Dendritic cell treated with granulocyte-macrophage colony-stimulating factor and Interleukin-4, amounts not matched to agents 40 ng/mL and 50 ng/mL, for 4 days (primary cell): Measurements from ENCODE around the gene CANT1.
"Not testable (repeated sequence)": the region's sequence is repeated elsewhere in the genome, so short reads cannot be mapped to it uniquely, and the experiment has no call there.

ENCODE experiments used
- H3K27ac Mint-ChIP-seq: one replicate; pipeline ENCODE4 v1.8.0; 2022; ENCODE audit warnings: mild to moderate bottlenecking, mixed read lengths
- H3K27me3 Mint-ChIP-seq: one replicate; pipeline ENCODE4 v1.8.0; 2022; ENCODE audit warnings: mild to moderate bottlenecking, mixed read lengths
- H3K36me3 Mint-ChIP-seq: one replicate; pipeline ENCODE4 v1.8.0; 2022; ENCODE audit warnings: low read depth, mixed read lengths
- H3K4me1 Mint-ChIP-seq: one replicate; pipeline ENCODE4 v1.8.0; 2022; ENCODE audit warnings: low read depth, mixed read lengths
- H3K4me3 Mint-ChIP-seq: one replicate; pipeline ENCODE4 v1.8.0; 2022; ENCODE audit warnings: mild to moderate bottlenecking, moderate library complexity, mixed read lengths
- H3K9me3 Mint-ChIP-seq: one replicate; pipeline ENCODE4 v1.8.0; 2022; ENCODE audit warnings: mixed read lengths
- intact Hi-C: fragments of 100-400 bp; cut with micrococcal nuclease; formaldehyde crosslinking; loops from one replicate; pipeline ENCODE4 v1.15.0; 2022

Gene CANT1

GRCh38 chr17:78970834-78971755 is 38.5 kb downstream of the CANT1 start:
- H3K27me3 Mint-ChIP-seq, result peaks cover 9% of the 10 kb centered on the region
- no peaks in the 10 kb centered on the region for H3K9me3 Mint-ChIP-seq
- peaks cover 13% of the 10 kb centered on the region for H3K4me1 Mint-ChIP-seq
- no peaks in the 10 kb centered on the region for H3K36me3 Mint-ChIP-seq
- no peak overlapping the region for H3K4me3 Mint-ChIP-seq
- peak overlapping the region; percentile 23 for H3K27ac Mint-ChIP-seq
- intact Hi-C loops, result loop anchor here (2.0 kb wide), 1 partner anchor 104 kb away; no protein-coding TSS in a partner anchor

- Mint-ChIP-seq H3K9me3 (no peaks in the 10 kb centered on the region), H3K27ac (peak overlapping the region; percentile 31), H3K36me3 (no peaks in the 10 kb centered on the region), H3K4me1 (peaks cover 13% of the 10 kb centered on the region), H3K4me3 (no peak overlapping the region), H3K27me3 (peaks cover 11% of the 10 kb centered on the region)
- intact Hi-C loops, result loop anchor here (2.0 kb wide), 1 partner anchor 103 kb away; no protein-coding TSS in a partner anchor
These were observed 39.7 kb downstream of the CANT1 start for GRCh38 chr17:78969865-78970264.

DNA sequence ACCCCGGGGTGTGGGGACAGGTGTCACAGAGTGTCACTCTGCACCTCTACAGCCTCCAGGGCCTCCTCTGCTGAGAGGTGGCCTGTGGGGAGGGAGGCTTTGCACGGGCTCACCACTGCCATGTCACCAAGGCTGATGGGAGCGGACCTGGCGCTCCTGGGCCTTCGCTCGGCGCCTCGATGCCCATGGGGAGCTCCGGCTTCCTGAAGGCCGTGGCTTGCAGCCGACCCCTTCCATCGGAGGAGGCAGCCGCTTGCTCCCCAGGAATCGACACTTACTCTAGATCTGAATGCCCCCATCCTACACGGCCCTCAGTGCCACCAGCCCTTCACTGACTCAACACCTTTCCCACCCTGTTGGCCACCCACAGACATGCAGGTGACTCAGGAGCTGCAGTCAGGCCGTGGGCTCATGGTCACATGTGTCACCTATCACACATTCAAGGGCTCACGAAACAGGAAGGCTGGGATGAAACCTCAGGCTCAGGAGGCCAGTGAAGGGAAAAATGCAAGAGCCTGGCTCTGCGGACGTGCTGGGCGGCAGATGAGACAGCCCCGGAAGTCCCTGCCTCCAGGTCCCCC is 41.7 kb downstream of the CANT1 start:
- H3K27me3 Mint-ChIP-seq, result peaks cover 11% of the 10 kb centered on the region
- peaks cover 13% of the 10 kb centered on the region for H3K4me1 Mint-ChIP-seq
- H3K9me3 Mint-ChIP-seq, result no peaks in the 10 kb centered on the region
- no peak overlapping the region for H3K27ac Mint-ChIP-seq
- no peaks in the 10 kb centered on the region for H3K36me3 Mint-ChIP-seq
- no peak overlapping the region for H3K4me3 Mint-ChIP-seq
- intact Hi-C loops, result no loop called here

DNA sequence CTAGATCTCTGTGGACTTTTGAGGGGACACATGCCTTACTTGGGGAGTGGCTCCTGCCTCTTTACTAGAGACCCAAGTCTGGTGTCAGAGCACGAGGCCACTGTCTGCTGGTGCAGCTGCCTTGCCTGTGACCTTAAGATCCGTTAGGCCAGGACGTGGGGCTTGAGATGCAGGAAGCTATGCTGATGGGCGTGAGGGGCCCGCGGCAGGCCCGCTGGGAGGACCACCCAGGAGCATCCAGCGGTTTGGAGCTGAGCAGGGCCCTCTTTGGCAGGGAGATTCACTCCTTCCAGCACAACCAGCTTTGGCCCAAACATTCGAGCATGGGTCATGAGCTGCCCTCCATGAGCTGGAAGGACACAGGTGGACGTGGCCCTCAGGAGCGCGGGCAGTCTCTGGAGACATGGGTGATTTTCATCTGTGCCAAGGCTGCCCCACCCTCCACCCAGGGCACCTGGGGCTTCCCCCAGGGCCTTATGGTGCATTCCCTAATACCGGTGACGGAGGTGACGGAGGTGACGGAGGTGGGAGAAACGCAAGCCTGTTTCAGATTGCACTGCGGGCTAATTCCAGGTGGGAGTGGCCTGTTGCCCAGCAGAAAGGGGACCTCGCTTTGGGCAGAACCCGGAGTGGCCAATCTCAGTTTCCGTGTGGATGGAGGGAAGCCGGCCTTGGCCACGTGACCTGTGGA is 42.5 kb downstream of the CANT1 start:
- intact Hi-C loops, result no loop called here
- Mint-ChIP-seq H3K4me1 (peaks cover 13% of the 10 kb centered on the region), H3K27ac (no peak overlapping the region), H3K4me3 (no peak overlapping the region), H3K9me3 (no peaks in the 10 kb centered on the region), H3K36me3 (no peaks in the 10 kb centered on the region), H3K27me3 (peaks cover 11% of the 10 kb centered on the region)

GRCh38 chr17:78966123-78966813 is 43.3 kb downstream of the CANT1 start:
- Mint-ChIP-seq H3K4me1 (peaks cover 9% of the 10 kb centered on the region), H3K27ac (no peak overlapping the region)

GRCh38 chr17:78965491-78965924 is 44.1 kb downstream of the CANT1 start:
- peaks cover 5% of the 10 kb centered on the region for H3K4me1 Mint-ChIP-seq

More at GRCh38 chr17:78966123-78966813, 43.3 kb downstream of the CANT1 start:
- Mint-ChIP-seq H3K9me3 (no peaks in the 10 kb centered on the region), H3K4me3 (no peak overlapping the region), H3K36me3 (no peaks in the 10 kb centered on the region), H3K27me3 (peaks cover 9% of the 10 kb centered on the region)
- intact Hi-C loops, result no loop called here

DNA sequence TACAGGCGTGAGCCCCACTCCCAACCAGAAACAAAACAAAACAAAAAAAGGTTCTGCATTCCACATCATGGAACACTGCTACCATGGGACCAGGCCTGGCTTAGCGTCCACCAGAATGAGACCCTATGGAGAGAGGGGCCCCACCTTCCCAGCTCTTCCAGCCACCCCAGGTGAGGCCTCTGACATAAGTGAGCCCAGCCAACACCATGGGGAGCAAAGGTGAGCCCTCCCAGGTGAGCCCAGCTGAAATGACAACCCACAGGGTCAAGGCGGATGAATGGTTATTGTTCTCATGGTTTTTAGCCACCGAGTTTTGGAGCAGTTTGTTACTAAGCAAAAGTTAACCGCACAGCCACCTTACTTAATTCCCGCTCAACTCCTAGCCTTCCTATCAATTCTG is 46.2 kb downstream of the CANT1 start:
- Mint-ChIP-seq H3K27ac (no peak overlapping the region), H3K4me3 (no peak overlapping the region), H3K27me3 (peaks cover 7% of the 10 kb centered on the region), H3K9me3 (no peaks in the 10 kb centered on the region), H3K36me3 (no peaks in the 10 kb centered on the region), H3K4me1 (no peaks in the 10 kb centered on the region)
- intact Hi-C loops, result no loop called here

More at GRCh38 chr17:78965491-78965924, 44.1 kb downstream of the CANT1 start:
- Mint-ChIP-seq H3K36me3 (no peaks in the 10 kb centered on the region), H3K27me3 (peaks cover 9% of the 10 kb centered on the region), H3K27ac (no peak overlapping the region), H3K9me3 (no peaks in the 10 kb centered on the region), H3K4me3 (no peak overlapping the region)
- intact Hi-C loops, result no loop called here

- intact Hi-C loops, H3K36me3 Mint-ChIP-seq, H3K27me3 Mint-ChIP-seq, H3K4me3 Mint-ChIP-seq, H3K9me3 Mint-ChIP-seq, H3K27ac Mint-ChIP-seq, H3K4me1 Mint-ChIP-seq: not testable (repeated sequence)
These were observed 46.6 kb downstream of the CANT1 start for GRCh38 chr17:78962984-78963348.

DNA sequence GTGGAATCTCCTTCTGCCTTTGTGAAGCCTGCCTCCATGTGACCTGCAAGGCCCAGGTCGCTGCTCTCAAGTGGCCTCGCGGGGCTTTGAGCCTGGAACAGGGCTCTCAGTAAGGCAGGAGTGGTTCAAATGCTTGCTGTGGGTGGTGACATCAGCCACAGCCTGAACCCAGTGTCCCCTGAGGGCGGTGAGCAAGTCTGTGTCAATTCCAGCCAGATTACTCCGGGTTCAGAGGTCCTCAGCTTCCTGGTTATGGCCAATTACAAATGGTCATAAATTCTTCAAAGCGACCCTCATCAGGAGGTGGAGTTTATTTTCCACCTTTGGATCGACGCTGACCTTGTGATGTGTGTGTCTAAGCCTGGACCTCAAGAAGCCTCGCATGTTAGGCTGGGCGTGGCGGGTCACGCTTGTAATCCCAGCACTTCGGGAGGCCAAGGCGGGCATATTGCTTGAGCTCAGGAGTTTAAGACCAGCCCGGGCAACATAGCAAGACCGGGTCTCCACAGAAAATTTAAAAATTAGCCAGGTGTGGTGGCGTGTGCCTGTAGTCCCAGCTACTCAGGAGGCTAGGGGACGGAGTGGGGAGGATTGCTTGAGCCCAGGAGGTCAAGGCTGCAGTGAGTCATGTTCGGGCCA is 47.1 kb downstream of the CANT1 start:
- Mint-ChIP-seq H3K27ac (no peak overlapping the region), H3K9me3 (no peaks in the 10 kb centered on the region), H3K4me3 (no peak overlapping the region), H3K36me3 (no peaks in the 10 kb centered on the region), H3K4me1 (no peaks in the 10 kb centered on the region), H3K27me3 (peaks cover 5% of the 10 kb centered on the region)
- intact Hi-C loops, result no loop called here

DNA sequence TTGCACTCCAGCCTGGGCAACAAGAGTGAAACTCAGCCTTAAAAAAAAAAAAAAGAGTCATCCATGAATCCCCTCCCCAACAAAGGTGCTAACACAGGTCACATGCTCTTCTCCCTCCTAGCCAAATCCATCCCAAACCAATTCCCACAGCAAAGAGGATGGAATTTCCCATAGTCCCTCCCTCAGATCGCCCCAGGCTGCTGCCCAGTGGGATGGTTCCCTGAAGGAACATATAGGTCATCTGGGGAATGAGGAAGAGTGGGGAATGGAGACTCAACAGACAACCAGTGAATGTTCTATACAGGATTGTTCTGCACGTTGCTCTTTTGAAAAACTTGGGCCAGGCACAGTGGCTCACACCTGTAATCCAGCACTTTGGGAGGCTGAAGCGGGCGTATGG is 48.0 kb downstream of the CANT1 start:
- Mint-ChIP-seq H3K4me3 (no peak overlapping the region), H3K36me3 (no peaks in the 10 kb centered on the region), H3K27ac (no peak overlapping the region), H3K27me3 (peaks cover 2% of the 10 kb centered on the region), H3K4me1 (no peaks in the 10 kb centered on the region), H3K9me3 (no peaks in the 10 kb centered on the region)
- intact Hi-C loops, result no loop called here

- Mint-ChIP-seq H3K9me3 (no peaks in the 10 kb centered on the region), H3K36me3 (no peaks in the 10 kb centered on the region), H3K27me3 (peaks cover 6% of the 10 kb centered on the region), H3K4me1 (no peaks in the 10 kb centered on the region), H3K27ac (no peak overlapping the region), H3K4me3 (no peak overlapping the region)
- intact Hi-C loops, result no loop called here
These were observed 48.6 kb downstream of the CANT1 start for GRCh38 chr17:78960928-78961327.

DNA sequence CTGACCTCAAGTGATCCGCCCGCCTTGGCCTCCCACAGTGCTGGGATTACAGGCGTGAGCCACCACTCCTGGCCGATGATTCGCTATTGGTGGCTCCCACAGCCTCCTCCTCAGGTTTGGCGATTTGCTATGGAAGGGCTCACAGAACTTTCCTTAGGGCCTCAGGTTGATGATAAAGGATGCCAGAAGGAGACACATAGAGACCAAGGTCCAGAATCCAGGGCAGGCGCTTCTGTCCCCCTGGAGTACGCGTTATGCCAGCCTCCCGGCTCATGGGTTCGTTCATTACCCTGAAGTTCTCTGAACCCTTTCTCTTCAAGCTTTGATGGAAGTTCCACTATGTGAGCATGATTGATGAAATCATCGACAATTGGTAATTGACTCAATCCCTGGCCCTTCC is 49.8 kb downstream of the CANT1 start:
- Mint-ChIP-seq H3K36me3 (no peaks in the 10 kb centered on the region), H3K9me3 (no peaks in the 10 kb centered on the region), H3K27me3 (peaks cover 14% of the 10 kb centered on the region), H3K4me3 (no peak overlapping the region), H3K27ac (no peak overlapping the region), H3K4me1 (no peaks in the 10 kb centered on the region)
- intact Hi-C loops, result no loop called here

- Mint-ChIP-seq H3K27ac (no peak overlapping the region), H3K9me3 (no peaks in the 10 kb centered on the region), H3K4me3 (no peak overlapping the region), H3K36me3 (no peaks in the 10 kb centered on the region), H3K27me3 (peaks cover 20% of the 10 kb centered on the region), H3K4me1 (no peaks in the 10 kb centered on the region)
- intact Hi-C loops, result no loop called here
These were observed 50.9 kb downstream of the CANT1 start for GRCh38 chr17:78958641-78959127.
